Caco-2 (cell line): ENCODE results near the gene GRIK4. TPM values are rescaled to one million over a fixed set of nuclear protein-coding genes. Genes with fewer than 3 reads are reported as not detected.

Experiments
- BruUV-seq: library from RNA; stranded (reverse); fragments of 400-500 nt; replicated peaks from 2 replicates; lab custom pipeline; 2021; lab: Mats Ljungman, UMichigan
- CTCF ChIA-PET: fragments of 300-600 bp; sonication (Branson Sonifier 250); formaldehyde crosslinking; loops from one replicate; lab custom pipeline; 2022; ENCODE audit warnings: antibody characterized with exemption; lab: Charles Lee
- POLR2A ChIA-PET: fragments of 300-600 bp; sonication (Branson Sonifier 250); formaldehyde crosslinking; loops from one replicate; lab custom pipeline; 2022; ENCODE audit warnings: antibody characterized with exemption; lab: Charles Lee
- DNase-seq, 2 experiments: peaks; one replicate each; pipeline versions ENCODE4 v3.0.0 to v3.0.0-alpha.2; 2020 to 2022
- H3K27me3 ChIP-seq: replicated peaks from 2 replicates; pipeline ENCODE4 v1.6.0; 2011; ENCODE audit warnings: low read length; ENCODE audit not compliant: control insufficient read depth, insufficient read depth
- H3K36me3 ChIP-seq: 2 replicates; pipeline ENCODE4 v1.5.1; 2011; ENCODE audit warnings: low read length; ENCODE audit not compliant: control insufficient read depth, insufficient read depth
- H3K4me1 ChIP-seq: fragments of 250-450 bp; sonication (Bioruptor Pico); 2 replicates; pipeline ENCODE4 v1.5.1; 2020; ENCODE audit warnings: mild to moderate bottlenecking
- H3K4me3 ChIP-seq: 2 replicates; pipeline ENCODE4 v1.5.1; 2011; ENCODE audit warnings: low read depth, mild to moderate bottlenecking, control low read depth, low read length
- H3K9me3 ChIP-seq: fragments of 250-450 bp; sonication (Bioruptor Pico); 2 replicates; pipeline ENCODE4 v1.5.1; 2020; ENCODE audit warnings: mild to moderate bottlenecking, moderate library complexity
- H3K27ac Mint-ChIP-seq: one replicate; pipeline ENCODE4 v1.8.0; 2022; ENCODE audit warnings: mixed read lengths; ENCODE audit not compliant: unreplicated experiment
- H3K27me3 Mint-ChIP-seq: one replicate; pipeline ENCODE4 v1.8.0; 2022; ENCODE audit warnings: mixed read lengths; ENCODE audit not compliant: insufficient read depth, unreplicated experiment
- H3K36me3 Mint-ChIP-seq: one replicate; pipeline ENCODE4 v1.8.0; 2022; ENCODE audit warnings: mild to moderate bottlenecking, mixed read lengths; ENCODE audit not compliant: insufficient read depth, unreplicated experiment
- H3K4me1 Mint-ChIP-seq: one replicate; pipeline ENCODE4 v1.8.0; 2022; ENCODE audit warnings: low read depth, mixed read lengths; ENCODE audit not compliant: unreplicated experiment
- H3K4me3 Mint-ChIP-seq: one replicate; pipeline ENCODE4 v1.8.0; 2022; ENCODE audit warnings: mild to moderate bottlenecking, moderate library complexity, mixed read lengths; ENCODE audit not compliant: unreplicated experiment
- H3K9me3 Mint-ChIP-seq: one replicate; pipeline ENCODE4 v1.8.0; 2022; ENCODE audit warnings: mixed read lengths; ENCODE audit not compliant: unreplicated experiment
- CTCF ChIP-seq, 2 experiments: fragments of 200-600 bp in 1 of 2; IDR thresholded peaks; 1 replicate in 1 of 2; 2 replicates in 1 of 2; pipeline versions ENCODE4 v1.5.1 to v1.8.0; 2011 to 2022; ENCODE audit warnings: antibody characterized with exemption in 1 of 2, control low read depth in 1 of 2, inconsistent platforms in 1 of 2, low read depth in 1 of 2, low read length in 1 of 2, mild to moderate bottlenecking in 1 of 2, moderate library complexity in 1 of 2; ENCODE audit not compliant: insufficient read depth in 1 of 2, severe bottlenecking in 1 of 2, unreplicated experiment in 1 of 2
- intact Hi-C: fragments of 100-400 bp; cut with micrococcal nuclease; formaldehyde crosslinking; loops from one replicate; pipeline ENCODE4 v1.10.0; 2022; ENCODE audit not compliant: unreplicated experiment
- total RNA-seq: library from RNA; stranded (reverse); gene quantifications from 2 replicates; pipeline ENCODE4 v1.2.3, GENCODE V29; 2022

GRIK4 gene
- total RNA-seq, 1 experiment from 2014 or later = 2.0 TPM

GRCh38 chr11:120919045-120919444 lies 407.5 kb downstream of the GRIK4 start:
- H3K36me3 ChIP-seq = no peaks in the 10 kb centered on the region
- no peak for TF ChIP-seq CTCF (IDR thresholded peaks at IDR 0.05; ENCODE audit: insufficient read depth in 1 of 2, low read depth in 1 of 2, low read length in 1 of 2, severe bottlenecking in 1 of 2, unreplicated experiment in 1 of 2)
- ChIA-PET CTCF (no interaction called here), POLR2A (no interaction called here)
- peaks cover 3% of the 10 kb centered on the region; the same call in 1 of the 2 replicates for H3K27me3 ChIP-seq
- Mint-ChIP-seq H3K4me1 (peaks cover 6% of the 10 kb centered on the region), H3K4me3 (no peak overlapping the region), H3K9me3 (no peaks in the 10 kb centered on the region), H3K27ac (no peak overlapping the region), H3K36me3 (no peaks in the 10 kb centered on the region), H3K27me3 (peaks cover 25% of the 10 kb centered on the region)
- BruUV-seq = no TSS peak
- DNase-seq = no peak
- no peaks in the 10 kb centered on the region for H3K4me1 ChIP-seq
- no peak overlapping the region for H3K4me3 ChIP-seq
- no peaks in the 10 kb centered on the region for H3K9me3 ChIP-seq
- intact Hi-C loops = no loop called here

GRCh38 chr11:120919566-120919965 lies 408.0 kb downstream of the GRIK4 start:
- TF ChIP-seq CTCF (IDR thresholded peaks at IDR 0.05; ENCODE audit: insufficient read depth in 1 of 2, low read depth in 1 of 2, low read length in 1 of 2, severe bottlenecking in 1 of 2, unreplicated experiment in 1 of 2) = no peak
- Histone ChIP-seq H3K9me3 (no peaks in the 10 kb centered on the region), H3K27me3 (peaks cover 3% of the 10 kb centered on the region; the same call in 1 of the 2 replicates), H3K4me3 (no peak overlapping the region), H3K36me3 (no peaks in the 10 kb centered on the region), H3K4me1 (no peaks in the 10 kb centered on the region)
- Mint-ChIP-seq H3K4me3 (no peak overlapping the region), H3K4me1 (peaks cover 2% of the 10 kb centered on the region), H3K27me3 (peaks cover 21% of the 10 kb centered on the region), H3K27ac (no peak overlapping the region), H3K9me3 (no peaks in the 10 kb centered on the region), H3K36me3 (no peaks in the 10 kb centered on the region)
- intact Hi-C loops = no loop called here
- no peak for DNase-seq
- no TSS peak for BruUV-seq
- POLR2A ChIA-PET = no interaction called here
- CTCF ChIA-PET = no interaction called here

GRCh38 chr11:120923866-120924508 lies 412.4 kb downstream of the GRIK4 start:
- TF ChIP-seq CTCF (IDR thresholded peaks at IDR 0.05; ENCODE audit: insufficient read depth in 1 of 2, low read depth in 1 of 2, low read length in 1 of 2, severe bottlenecking in 1 of 2, unreplicated experiment in 1 of 2) = no peak
- no peak overlapping the region for H3K4me3 Mint-ChIP-seq
- Histone ChIP-seq H3K4me1 (no peaks in the 10 kb centered on the region), H3K9me3 (no peaks in the 10 kb centered on the region), H3K36me3 (no peaks in the 10 kb centered on the region), H3K4me3 (no peak overlapping the region), H3K27me3 (no peaks in the 10 kb centered on the region; the same call in 1 of the 2 replicates)
- H3K9me3 Mint-ChIP-seq = no peaks in the 10 kb centered on the region
- no peak overlapping the region for H3K27ac Mint-ChIP-seq
- intact Hi-C loops = no loop called here
- CTCF ChIA-PET = no interaction called here
- peaks cover 13% of the 10 kb centered on the region for H3K27me3 Mint-ChIP-seq
- no peaks in the 10 kb centered on the region for H3K4me1 Mint-ChIP-seq
- no TSS peak for BruUV-seq
- POLR2A ChIA-PET = no interaction called here
- DNase-seq = no peak
- no peaks in the 10 kb centered on the region for H3K36me3 Mint-ChIP-seq
